Activated CD8-positive, alpha-beta memory T cell treated with anti-CD3 and anti-CD28 coated beads for 24 hours (primary cell): Measurements from ENCODE around the gene POU2AF1.
A peak's percentile ranks its signal among the peaks of the same experiment; 100 is the strongest.

Source experiments
- DNase-seq: peaks from one replicate; pipeline ENCODE4 v3.0.0-alpha.2; 2020

POU2AF1 gene, protein sequence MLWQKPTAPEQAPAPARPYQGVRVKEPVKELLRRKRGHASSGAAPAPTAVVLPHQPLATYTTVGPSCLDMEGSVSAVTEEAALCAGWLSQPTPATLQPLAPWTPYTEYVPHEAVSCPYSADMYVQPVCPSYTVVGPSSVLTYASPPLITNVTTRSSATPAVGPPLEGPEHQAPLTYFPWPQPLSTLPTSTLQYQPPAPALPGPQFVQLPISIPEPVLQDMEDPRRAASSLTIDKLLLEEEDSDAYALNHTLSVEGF

DNA sequence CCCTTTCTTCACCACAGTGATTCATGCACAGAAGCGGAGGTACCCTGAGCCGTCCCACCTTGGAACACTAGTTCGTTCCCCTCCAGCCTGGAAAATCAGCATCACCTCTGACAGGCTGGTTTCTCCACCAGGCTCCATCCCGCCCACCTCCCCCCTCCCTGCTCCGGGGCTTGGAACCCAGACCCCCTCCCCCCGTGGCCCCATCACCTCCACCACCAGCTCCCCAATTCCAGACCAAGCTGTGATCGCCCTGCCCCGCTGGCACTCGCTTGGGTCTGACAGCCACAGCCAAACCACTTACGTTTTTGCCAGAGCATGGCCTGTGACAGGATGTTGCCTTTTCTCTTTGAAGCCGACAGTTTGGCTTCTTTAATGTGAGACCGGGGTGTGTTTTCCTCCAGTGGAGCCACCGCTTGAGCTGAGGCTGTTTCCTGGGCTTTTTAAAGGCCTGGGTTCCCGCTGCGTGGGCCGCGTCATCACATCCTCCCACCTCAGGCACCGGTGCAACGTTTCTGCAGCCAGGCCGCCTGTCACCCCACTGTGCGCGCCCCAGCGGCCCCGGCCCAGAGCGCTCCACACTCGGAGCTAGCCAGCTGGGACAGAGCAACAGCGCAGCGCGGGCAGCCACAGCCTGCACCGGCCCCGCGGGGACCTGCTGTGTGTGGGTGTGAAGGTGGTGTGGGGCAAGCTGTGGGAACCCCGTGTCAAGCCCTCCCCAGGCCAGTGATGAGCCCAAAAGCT, at the start of gene POU2AF1:
POU2AF1 (minus strand) TSS at position 415 of the 741 bp plus-strand sequence; CDS start at position 317, 98 bp downstream.
- DNase-seq: peak; percentile 84

- no peak for DNase-seq
These were observed 49.2 kb upstream of the POU2AF1 start for GRCh38 chr11:111428113-111428876.

DNA sequence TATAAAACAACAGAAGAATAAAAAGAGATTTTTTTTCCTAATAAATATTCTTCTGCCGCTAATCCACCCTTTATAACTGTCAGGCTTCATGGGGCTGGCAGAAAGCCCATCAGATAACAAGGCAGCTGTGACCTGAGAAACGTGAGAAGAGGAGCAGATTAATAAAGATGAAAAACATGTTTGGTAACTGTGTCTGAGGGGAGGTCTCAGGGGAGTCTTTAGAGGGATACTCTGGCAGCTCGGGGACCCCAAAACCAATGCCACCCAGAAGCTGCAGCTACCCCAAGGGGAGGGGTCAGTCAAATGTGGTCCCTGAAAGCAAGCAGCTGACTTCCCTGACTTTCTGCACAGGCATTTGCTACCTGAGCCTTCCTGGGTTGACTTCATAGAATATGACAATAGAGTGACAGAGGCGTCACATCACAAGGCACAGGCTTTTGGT, 48.4 kb upstream of the POU2AF1 start:
- DNase-seq: no peak

DNA sequence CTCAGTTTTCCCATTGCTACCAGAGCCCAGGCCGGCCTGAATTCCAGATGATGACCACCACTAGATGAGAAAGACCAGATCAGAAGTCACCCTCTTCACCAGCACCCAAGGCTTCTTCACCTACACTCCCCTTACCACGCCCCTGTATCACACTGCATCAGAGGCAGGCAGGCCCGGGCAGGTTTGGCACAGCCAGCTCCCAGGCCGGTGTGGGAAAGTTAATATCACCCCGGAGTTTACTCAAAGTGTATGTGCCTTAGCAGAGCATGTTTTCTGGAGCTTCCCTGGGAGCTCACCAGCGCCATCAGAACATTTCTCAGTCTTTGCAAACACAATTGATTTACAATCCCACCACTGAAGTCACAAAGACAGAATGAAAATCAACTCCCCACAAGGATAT, 47.5 kb upstream of the POU2AF1 start:
- DNase-seq: no peak

DNA sequence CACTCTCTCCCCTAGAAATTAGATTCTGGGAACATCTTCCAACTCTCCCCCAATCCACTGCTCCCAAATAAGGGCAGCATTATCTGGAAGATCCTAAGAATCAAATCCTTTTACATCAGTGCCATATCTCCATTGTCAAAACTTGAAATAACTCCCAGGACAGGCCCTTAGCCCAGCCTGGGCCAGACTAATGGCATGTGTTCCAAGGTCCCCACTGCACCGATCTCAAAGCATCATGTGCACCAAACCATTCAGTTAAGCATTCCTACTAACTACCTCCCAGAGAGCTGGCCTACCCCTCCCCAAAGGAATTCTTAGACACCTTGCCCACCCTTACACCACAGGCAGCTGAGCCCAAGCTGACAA, 44.2 kb upstream of the POU2AF1 start:
- no peak for DNase-seq

DNA sequence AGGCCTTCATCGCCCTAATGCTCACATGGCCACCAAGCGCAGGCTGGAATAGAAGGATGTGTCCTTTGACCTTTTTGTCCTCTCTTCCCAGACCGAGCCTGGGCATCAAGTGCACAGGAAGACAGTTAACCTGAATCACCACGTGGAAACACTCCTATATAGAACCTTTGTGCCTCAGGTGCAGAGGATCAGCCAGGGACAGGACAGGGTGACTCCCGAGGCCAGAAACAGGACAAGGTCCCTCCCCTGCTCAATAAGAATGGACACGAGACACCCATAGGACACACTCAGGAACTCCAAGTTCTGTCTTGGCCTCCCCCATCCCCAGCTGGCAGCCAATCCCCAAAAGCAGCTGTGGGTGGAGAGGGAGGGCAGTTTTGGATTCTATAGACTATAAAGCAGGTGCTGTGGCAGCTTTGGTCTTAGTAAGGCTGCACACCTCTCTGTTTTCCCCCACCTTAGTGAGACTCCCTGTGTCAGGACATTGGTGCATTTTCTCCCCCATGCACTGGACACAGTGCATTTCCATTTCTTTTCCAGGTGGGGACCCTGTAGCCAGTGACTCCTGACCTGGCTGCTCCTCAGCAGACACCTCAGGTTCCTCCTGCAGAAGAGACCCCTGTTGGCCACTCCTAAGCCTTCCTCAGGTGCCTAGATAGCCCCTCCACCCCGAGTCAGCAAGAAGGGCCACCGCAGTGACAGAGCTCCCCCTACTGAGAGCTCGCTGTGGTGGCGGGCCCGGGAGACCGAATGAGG, 43.6 kb upstream of the POU2AF1 start:
- peak; percentile 81 for DNase-seq

GRCh38 chr11:111421251-111421650, 42.2 kb upstream of the POU2AF1 start:
- DNase-seq: no peak

DNA sequence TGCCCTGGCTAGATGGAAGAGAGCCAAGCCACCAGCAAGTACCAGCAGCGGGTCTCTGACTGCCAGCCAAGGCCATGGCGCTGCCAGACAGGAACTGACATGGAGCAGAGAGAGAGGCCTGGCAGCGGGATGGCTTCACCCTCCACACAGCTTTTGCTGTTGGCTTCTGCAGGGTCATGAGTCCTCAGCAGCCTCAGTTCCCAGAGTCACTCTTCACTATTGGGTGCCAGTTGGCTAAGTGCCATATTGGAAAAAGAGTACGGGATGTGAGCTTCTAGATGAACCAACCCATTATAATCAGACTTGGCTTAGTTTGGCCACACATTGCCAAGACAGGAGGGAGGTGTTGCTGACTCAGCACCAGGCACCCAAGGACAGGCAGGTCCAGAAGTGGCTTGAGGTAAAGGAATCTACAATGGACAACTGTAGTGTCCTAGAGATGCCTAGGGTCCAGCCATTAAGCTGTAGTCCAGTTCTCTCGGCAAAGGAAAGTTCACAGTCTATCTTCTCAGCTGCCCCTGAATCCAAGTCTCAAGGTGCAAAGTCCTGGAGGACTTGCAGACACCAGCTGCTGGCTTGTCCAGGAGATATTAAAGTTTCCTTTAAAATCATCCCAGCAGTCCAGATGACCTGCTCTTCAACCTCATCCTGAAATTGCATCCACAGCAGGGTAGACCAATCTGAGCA, 40.7 kb upstream of the POU2AF1 start:
- no peak for DNase-seq

- no peak for DNase-seq
These were observed 40.1 kb upstream of the POU2AF1 start for GRCh38 chr11:111419181-111419580.

GRCh38 chr11:111418436-111418787, 39.3 kb upstream of the POU2AF1 start:
- DNase-seq: no peak

DNA sequence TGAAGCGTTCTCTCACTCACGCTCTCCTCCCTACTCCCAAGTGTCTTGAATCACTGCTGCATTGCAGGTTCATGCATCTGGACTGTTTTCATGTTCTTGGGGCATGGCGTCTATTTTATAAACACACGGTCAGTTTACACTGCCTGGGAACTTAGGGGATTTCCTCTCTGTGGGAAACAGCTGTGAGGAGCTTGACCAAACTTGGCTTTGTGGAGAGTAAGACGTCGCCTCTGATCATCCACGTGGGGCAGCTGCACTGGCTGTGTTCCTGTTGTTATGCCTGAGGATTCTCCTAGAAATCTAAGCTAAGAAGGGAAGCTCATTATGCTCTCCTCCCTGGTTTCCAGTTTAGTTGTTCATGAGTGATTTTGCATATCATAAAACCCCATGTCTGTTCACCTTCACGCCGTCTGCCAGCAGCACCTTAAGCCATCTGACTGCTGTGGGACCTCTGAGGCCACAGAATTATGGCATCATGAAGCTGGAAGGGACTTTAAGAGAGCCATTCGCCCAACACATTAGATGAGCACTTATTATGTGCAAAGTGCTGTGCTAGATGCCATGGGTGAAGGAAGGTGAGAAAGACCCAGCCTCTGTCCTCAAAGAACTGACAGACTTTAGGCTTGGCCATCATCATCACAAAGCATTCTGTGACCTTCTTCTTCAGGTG, 38.8 kb upstream of the POU2AF1 start:
- DNase-seq: no peak

- no peak for DNase-seq
These were observed 38.1 kb upstream of the POU2AF1 start for GRCh38 chr11:111417011-111417765.

DNA sequence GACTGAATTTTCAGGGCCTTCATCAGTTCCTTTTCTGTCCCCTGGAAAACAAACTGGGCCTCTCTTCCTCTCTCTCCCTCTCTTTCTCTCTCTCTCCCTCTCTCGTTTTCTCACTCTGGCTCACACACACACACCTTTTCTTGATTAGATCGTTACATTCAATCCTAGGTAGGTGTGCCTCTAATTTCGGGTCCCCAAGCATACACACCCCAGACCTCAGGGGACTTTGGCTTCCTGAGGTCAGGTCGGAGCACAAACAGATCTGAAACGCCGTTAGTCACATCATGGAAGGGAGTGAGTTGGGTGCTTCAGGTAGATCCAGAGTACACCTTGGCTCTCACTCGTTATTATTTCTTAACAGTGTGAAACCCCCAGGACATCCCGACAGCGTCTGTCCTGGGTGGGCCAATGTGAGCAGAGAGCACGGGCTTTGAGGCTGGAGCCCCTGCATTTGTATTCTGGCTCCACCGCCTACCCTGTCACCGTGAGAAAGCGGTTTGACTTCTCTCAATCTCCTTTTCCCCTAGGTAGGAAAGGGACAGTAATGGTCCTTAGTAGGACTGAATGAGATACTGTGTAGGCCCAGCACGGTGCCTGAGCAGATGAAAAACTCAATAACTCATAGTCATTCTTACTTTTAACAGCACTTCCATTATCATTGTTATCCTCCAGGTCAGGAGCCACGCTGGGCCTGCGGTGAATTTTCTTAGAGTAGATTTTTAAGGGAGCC, 37.3 kb upstream of the POU2AF1 start:
- no peak for DNase-seq

GRCh38 chr11:111414936-111415335, 35.9 kb upstream of the POU2AF1 start:
- no peak for DNase-seq

DNA sequence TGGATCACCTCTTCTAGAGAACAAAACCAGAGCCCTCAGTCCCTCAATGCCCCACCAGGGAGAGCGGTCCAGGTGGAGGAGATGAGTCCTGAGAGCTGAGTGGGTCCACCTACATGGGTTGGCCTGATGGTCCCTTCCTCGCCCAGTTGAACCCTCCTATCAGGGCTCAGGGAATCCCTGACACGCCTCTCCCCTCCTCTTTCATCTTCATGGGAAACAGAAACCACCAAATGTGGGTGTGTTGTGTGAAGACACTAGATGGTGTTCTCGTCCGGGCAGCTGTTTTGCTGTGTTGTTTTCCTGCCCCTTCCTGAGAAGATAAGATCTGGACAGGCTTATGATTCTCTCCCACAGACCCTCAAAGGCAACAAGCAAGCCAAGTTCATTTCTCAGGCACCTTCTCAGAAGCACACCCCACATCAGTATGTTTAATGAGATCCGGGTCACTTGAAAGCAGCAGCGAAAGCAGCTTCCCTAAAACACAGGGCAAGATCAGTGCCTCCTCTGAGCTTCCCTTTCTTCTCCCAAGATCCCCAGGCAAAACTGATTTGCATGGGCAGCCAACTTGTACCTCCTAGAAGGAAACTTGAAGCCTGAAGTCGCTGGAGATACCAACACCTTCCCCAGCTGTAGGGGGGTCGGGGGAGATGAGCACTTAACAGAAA, 35.3 kb upstream of the POU2AF1 start:
- DNase-seq: no peak

DNA sequence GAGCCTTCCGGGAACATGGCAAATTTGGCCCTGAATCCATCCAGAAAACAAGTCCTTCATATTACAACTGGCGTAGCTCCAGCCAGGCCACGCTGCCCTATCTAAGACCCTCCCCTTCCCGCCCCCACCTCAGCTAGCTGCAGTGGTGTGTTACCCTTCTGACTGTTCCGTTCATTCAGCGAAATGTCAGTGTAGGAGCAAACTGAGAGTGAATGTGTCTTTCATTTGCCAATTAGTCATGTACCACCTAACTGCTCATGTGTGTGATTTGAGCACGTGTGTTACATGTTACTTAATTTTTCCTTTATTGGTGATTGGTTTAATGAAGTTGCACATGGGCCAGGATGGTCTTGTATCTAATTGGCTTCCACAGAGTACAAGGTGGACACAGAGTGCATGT, 34.8 kb upstream of the POU2AF1 start:
- DNase-seq: no peak

DNA sequence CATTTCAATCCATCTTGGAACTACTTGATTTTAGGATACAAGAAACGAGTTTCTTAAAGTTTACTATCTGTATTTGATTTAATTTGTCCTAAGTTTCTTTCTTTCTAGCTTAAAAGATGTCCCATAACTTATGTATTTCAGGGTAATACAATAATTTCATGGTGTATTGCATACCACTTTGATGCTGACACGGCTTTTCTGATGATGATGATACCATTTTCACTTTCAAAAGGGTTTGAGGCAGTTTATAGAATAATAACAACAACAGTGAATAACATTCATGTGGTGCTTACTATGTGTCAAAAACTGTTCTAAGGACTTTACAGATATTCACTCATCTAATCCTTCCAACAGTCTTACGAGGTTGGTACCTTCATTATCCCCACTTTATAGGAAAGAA, 33.2 kb upstream of the POU2AF1 start:
- DNase-seq: no peak

DNA sequence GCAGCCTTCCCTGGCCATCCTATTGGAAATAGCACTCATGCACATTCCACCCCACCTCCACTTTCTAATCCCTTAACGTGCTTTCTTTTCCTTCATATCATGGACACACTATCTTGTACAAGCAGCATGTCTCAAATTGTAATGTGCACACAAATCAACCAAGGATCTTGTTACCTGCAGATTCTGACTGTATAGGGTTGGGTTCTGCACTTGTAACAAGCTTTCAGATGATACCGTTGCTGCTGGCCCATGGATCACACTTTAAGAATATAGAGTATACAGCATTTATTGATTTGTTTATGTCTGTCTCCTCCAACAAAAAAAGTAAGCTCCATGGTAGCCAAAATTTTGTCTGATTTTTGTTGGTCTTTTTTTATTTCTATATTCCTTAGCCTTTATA, 32.4 kb upstream of the POU2AF1 start:
- no peak for DNase-seq

DNA sequence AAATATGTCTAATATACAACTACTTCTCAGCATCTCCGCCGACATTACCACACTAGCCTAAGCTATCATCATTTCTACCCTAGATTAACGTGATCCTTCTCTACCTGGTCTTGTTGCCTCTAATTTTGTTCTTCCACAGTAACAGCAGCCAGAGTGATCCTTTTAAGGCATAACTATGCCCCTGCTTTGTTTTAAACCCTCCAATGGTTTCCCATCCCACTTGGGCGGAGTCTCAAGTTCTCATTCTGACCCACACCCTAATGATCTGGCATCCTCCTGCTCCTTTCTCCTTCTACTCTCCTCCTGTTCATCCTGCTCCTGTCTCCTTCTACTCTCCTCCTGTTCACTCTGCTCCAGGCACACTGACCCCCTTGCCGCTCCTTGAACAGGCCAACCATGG, 31.9 kb upstream of the POU2AF1 start:
- DNase-seq: no peak

- DNase-seq: no peak
These were observed 30.8 kb upstream of the POU2AF1 start for GRCh38 chr11:111409915-111410314.
